Heart right ventricle (tissue), 16 donors: ENCODE results near the gene DUOX2. TPM values are rescaled to one million over a fixed set of nuclear protein-coding genes. Genes with fewer than 3 reads are reported as not detected.
A peak's percentile ranks its signal among the peaks of the same experiment; 100 is the strongest.

Source experiments
- ATAC-seq, 8 donors: fragments of 200-7000 bp; cut with Tn5 transposase; one replicate each; pipeline ENCODE4 v1.9.1; 2020; ENCODE audit warnings: mild to moderate bottlenecking in 8 of 8, moderate library complexity in 8 of 8, moderate number of reproducible peaks in 1 of 8
- DNase-seq, 2 donors: peaks; one replicate each; pipeline ENCODE4 v3.0.0-alpha.2; 2020
- H3K27ac ChIP-seq, 10 donors: fragments of 200-600 bp; sonication (generic) in 2 of 10; one replicate each; pipeline versions ENCODE4 v1.5.0 to v1.8.0; 2020 to 2022; ENCODE audit warnings: mild to moderate bottlenecking in 3 of 10
- H3K27me3 ChIP-seq, 7 donors: fragments of 200-600 bp; one replicate each; pipeline ENCODE4 v1.8.0; 2021 to 2022; ENCODE audit warnings: mild to moderate bottlenecking in 2 of 7
- H3K36me3 ChIP-seq, 9 donors: fragments of 200-600 bp; sonication (generic) in 1 of 9; one replicate each; pipeline versions ENCODE4 v1.5.0 to v1.8.0; 2020 to 2022; ENCODE audit warnings: mild to moderate bottlenecking in 2 of 9
- H3K4me1 ChIP-seq, 9 donors: fragments of 200-600 bp; sonication (generic) in 1 of 9; one replicate each; pipeline versions ENCODE4 v1.5.0 to v1.8.0; 2020 to 2022; ENCODE audit warnings: mild to moderate bottlenecking in 4 of 9
- H3K4me3 ChIP-seq, 10 donors: fragments of 200-600 bp; sonication (generic) in 2 of 10; one replicate each; pipeline versions ENCODE4 v1.5.0 to v1.8.0; 2020 to 2022; ENCODE audit warnings: mild to moderate bottlenecking in 7 of 10, moderate library complexity in 2 of 10
- H3K9me3 ChIP-seq, 11 donors: fragments of 200-600 bp in 10 of 11; sonication (generic) in 2 of 11; one replicate each; pipeline versions ENCODE4 v1.5.0 to v1.8.0; 2013 to 2022; ENCODE audit warnings: mild to moderate bottlenecking in 2 of 11, control low read depth in 1 of 11, moderate library complexity in 1 of 11
- WGBS, 2 donors: extraction: QIAGEN DNeasy Blood & Tissue Kit; methylation state at CpG; one replicate each; pipeline ENCODE4 v1.1.7; 2013; ENCODE audit warnings: inconsistent platforms in 1 of 2; 5-methylcytosine and 5-hydroxymethylcytosine counted together
- intact Hi-C, 10 donors: fragments of 100-400 bp; cut with DNase I; formaldehyde crosslinking; loops; one replicate each; pipeline versions ENCODE4 v1.11.1 to v1.14.2; 2022
- polyA plus RNA-seq, 2 donors: library from polyadenylated mRNA; stranded (reverse); fragments of 200-250 nt; gene quantifications; one replicate each; pipeline ENCODE4 v1.2.3, GENCODE V29; 2013
- total RNA-seq, 10 donors: library from RNA; stranded (reverse); fragmentation: NEBNext Ultra II Directional in 3 of 10; extraction: Animal tissue kit (Norgen Biotek cat#: 25700) in 3 of 10; gene quantifications; one replicate each; pipeline versions ENCODE4 v1.2.1 to v1.2.4, GENCODE V29; 2021 to 2023
- TF ChIP-seq, protein P1 (sequence below), 9 donors: fragments of 200-600 bp; sonication (generic) in 2 of 9; IDR thresholded peaks; one replicate each; pipeline versions ENCODE4 v1.5.0 to v1.8.0; 2021 to 2022; ENCODE audit warnings: antibody characterized with exemption in 9 of 9, mild to moderate bottlenecking in 5 of 9, moderate library complexity in 1 of 9
- donor health status: Arrhythmogenic right ventricular cardiomyopathy.
- donor health status: ischemic (EF 13 %, LVEDD 7.1; RV severe dilation, severe dysfunction).
- donor health status: healthy with polysubstance abuse.
- donor health status: DM: no; HTN: yes; CAD: no.
- donor health status: DM: no; HTN: no; CAD: no.
- donor health status: ischemic (EF 25% LVEDD 6.9; RV normal size, moderate dysfunction).
- donor health status: ischemic (EF 25% LVEDD 5.7; RV mildly dilated, moderate dysfunction).
- donor health status: healthy.
- donor health status: DM: yes; HTN: yes; CAD: no.
- donor health status: Ischemic cardiomyopathy.
- donor health status: ischemic (EF 35%, LVEDD 5.7; RV mildly dilated, moderate dysfunction).
- donor health status: nonischemic (EF 11% LVEDD 7.7; RV severe dilation, severe dysfunction).
- donor health status: DM: yes; HTN: yes; CAD: no.
- donor health status: PGD.
- donor health status: ischemic (EF 29% LVEDD 5.4; RV normal size, mild dysfunction).
- donor health status: nonischemic (EF 23%, LVEDD 6.1; RV moderate dilation, normal function).

DUOX2 gene
- total and polyA plus RNA-seq, 12 donors = 0.03 to 0.73 (median 0.15) TPM; not detected in 1

DNA sequence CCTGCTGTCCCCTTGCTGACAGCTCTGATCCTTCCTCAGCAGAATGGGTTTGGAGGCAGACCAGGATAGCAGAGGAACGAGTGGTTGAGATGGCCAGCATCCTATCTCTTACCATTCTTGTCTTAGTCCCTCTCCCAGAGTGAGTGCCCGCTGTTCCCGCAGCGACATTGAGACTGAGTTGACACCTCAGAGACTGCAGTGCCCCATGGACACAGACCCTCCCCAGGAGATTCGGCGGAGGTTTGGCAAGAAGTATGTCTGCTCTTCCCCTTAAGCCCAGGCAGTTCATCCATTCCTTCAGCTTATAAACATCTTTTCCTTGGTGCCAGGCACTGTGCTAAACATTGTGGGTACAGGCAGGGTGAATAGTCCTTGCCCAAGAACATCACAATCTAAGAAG is 37.0 kb upstream of the DUOX2 start:
- H3K4me1 ChIP-seq = no peaks in the 10 kb centered on the region
- H3K27me3 ChIP-seq = no peaks in the 10 kb centered on the region
- H3K27ac ChIP-seq = no peak overlapping the region
- no peaks in the 10 kb centered on the region for H3K9me3 ChIP-seq
- 87 to 93% methylated on average over 6 of the region's 6 CpGs for WGBS, 2 donors
- ATAC-seq (no peak), DNase-seq (no peak)
- TF ChIP-seq, protein P1, sequence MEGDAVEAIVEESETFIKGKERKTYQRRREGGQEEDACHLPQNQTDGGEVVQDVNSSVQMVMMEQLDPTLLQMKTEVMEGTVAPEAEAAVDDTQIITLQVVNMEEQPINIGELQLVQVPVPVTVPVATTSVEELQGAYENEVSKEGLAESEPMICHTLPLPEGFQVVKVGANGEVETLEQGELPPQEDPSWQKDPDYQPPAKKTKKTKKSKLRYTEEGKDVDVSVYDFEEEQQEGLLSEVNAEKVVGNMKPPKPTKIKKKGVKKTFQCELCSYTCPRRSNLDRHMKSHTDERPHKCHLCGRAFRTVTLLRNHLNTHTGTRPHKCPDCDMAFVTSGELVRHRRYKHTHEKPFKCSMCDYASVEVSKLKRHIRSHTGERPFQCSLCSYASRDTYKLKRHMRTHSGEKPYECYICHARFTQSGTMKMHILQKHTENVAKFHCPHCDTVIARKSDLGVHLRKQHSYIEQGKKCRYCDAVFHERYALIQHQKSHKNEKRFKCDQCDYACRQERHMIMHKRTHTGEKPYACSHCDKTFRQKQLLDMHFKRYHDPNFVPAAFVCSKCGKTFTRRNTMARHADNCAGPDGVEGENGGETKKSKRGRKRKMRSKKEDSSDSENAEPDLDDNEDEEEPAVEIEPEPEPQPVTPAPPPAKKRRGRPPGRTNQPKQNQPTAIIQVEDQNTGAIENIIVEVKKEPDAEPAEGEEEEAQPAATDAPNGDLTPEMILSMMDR (IDR thresholded peaks at IDR 0.05) = no peak
- no peak overlapping the region for H3K4me3 ChIP-seq
- H3K36me3 ChIP-seq = peaks cover 0 to 9% (median 0%) of the 10 kb centered on the region in 9 donors
- intact Hi-C loops = no loop called here

DNA sequence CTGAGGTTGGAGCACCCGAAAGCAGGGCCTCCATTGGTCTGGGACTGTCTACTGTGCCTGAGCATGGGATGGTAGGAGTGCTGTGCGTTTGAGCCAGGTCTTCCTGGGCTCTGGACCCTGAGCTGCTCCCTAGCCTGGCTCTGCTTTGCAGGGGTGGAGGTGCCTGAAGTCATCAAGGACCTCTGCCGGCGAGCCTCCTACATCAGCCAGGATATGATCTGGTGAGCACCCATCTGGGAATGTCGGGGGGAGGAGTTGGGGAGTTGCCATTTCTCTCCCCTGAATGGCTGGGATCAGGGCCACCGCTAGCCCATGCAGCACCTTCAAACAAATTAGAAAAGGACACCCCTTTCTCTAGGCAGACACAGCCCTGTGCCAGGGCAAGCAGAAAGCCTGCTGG is 36.5 kb upstream of the DUOX2 start:
- DNase-seq (no peak), ATAC-seq (peak in 1 of 8 donors; percentile 16)
- Histone ChIP-seq H3K9me3 (no peaks in the 10 kb centered on the region), H3K36me3 (peaks cover 0 to 9% (median 0%) of the 10 kb centered on the region in 9 donors), H3K27me3 (no peaks in the 10 kb centered on the region), H3K27ac (no peak overlapping the region), H3K4me3 (no peak overlapping the region), H3K4me1 (no peaks in the 10 kb centered on the region)
- WGBS, 2 donors = 71 to 76% methylated on average over 6 of the region's 6 CpGs
- intact Hi-C loops = no loop called here
- TF ChIP-seq, protein P1 (IDR thresholded peaks at IDR 0.05) = no peak

DNA sequence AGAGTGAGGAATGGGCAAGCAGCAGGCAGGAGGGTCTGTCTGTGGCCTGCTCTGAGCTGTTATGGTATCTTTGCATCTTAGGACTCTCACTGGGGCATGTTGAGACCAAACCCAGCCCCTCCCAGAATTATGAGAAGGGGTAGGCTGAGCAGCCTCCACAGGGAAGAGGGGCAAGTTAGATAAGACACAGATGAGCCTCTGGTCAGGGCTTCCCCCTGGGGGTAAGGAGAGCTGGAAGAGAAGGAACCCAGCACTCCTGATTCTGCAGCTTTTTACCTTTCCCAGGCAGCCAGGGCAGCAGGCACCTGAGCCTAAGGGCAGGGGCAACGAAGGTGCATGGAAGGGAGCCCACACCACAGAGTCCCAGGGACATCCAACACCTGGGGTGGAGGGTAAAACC is 35.1 kb upstream of the DUOX2 start:
- TF ChIP-seq, protein P1 (IDR thresholded peaks at IDR 0.05) = no peak
- no peaks in the 10 kb centered on the region for H3K9me3 ChIP-seq
- H3K4me1 ChIP-seq = no peaks in the 10 kb centered on the region
- DNase-seq (no peak), ATAC-seq (no peak)
- H3K27ac ChIP-seq = no peak overlapping the region
- intact Hi-C loops = no loop called here
- 86 to 93% methylated on average over 1 of the region's 1 CpG for WGBS, 2 donors
- H3K27me3 ChIP-seq = peaks cover 0 to 3% (median 0%) of the 10 kb centered on the region in 7 donors
- H3K4me3 ChIP-seq = no peak overlapping the region
- H3K36me3 ChIP-seq = peaks cover 0 to 9% (median 0%) of the 10 kb centered on the region in 9 donors

DNA sequence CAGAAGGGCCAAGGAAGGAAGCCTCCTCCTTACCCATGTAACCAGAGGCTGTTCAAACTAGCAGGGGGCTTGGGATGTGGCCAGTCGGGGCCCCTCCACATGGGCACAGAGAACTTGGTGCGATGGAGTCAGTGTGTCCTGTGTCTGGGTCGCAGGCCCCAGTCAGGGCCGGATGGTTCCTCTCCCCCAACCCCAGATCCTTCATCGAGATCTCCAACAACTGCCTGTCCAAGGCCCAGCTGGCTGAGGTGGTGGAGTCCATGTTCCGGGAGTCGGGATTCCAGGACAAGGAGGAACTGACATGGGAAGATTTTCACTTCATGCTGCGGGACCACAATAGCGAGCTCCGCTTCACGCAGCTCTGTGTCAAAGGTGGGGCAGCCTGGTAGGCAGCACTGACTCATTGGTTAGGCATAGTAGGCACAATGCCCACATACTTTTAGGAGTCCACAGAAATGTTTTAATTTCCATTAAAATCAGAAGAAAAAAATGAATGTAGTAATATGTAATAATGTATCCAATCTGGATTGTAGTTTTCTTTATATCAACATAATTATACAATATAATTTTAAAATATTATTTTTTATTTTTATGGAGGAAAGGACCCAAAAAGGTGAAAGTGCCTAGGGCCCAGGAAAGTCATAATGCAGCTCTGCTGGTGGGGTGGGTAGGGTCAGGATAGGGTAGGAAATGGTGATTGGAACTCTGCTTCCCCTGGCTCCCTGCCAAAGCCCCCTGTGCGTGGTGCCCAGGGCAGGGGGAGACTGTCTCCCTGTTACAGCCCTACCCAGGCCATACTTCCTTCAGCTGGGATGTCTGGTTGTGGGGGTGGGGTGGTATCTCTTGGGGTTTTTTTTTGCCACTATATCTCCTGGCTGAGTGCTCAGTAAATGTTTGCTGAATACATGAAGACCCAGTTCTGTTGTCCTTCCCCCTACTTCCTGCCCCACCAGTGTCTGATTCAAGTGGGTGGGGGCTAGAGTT is 34.4 kb upstream of the DUOX2 start:
- ATAC-seq (no peak), DNase-seq (no peak)
- H3K36me3 ChIP-seq = peaks cover 0 to 9% (median 0%) of the 10 kb centered on the region in 9 donors
- peaks cover 0 to 10% (median 0%) of the 10 kb centered on the region in 7 donors for H3K27me3 ChIP-seq
- H3K4me3 ChIP-seq = no peak overlapping the region
- H3K27ac ChIP-seq = no peak overlapping the region
- TF ChIP-seq, protein P1 (IDR thresholded peaks at IDR 0.05) = no peak
- no peaks in the 10 kb centered on the region for H3K9me3 ChIP-seq
- intact Hi-C loops = no loop called here
- WGBS, 2 donors = 87% methylated on average over 12 of the region's 12 CpGs
- H3K4me1 ChIP-seq = no peaks in the 10 kb centered on the region
